SK-N-SH (cell line): ENCODE data around the gene SHB. TPM values are rescaled to one million over a fixed set of nuclear protein-coding genes. Genes with fewer than 3 reads are reported as not detected.

Experiments
- CTCF ChIA-PET: fragments of 300-600, 350-600 bp; formaldehyde crosslinking; extraction: SDS; loops from one replicate; lab custom pipeline; 2021; lab: Yijun Ruan, JAX
- POLR2A ChIA-PET: fragments of 350-600 bp; sonication (Branson Sonifier 250); formaldehyde crosslinking; extraction: SDS; loops from one replicate; lab custom pipeline; 2020; ENCODE audit warnings: antibody characterized with exemption, inconsistent platforms; lab: Yijun Ruan, JAX
- DNase-seq: peaks from one replicate; pipeline ENCODE4 v3.0.0; 2012
- H2AFZ ChIP-seq: fragments of 200-600 bp; sonication (generic); 2 replicates; pipeline ENCODE4 v1.8.1; 2016; ENCODE audit warnings: antibody characterized with exemption, mild to moderate bottlenecking, low read depth
- H3F3A ChIP-seq: fragments of 200-600 bp; sonication (generic); replicated peaks from 2 replicates; pipeline ENCODE3; 2016; ENCODE audit warnings: antibody characterized with exemption, mild to moderate bottlenecking; ENCODE audit not compliant: insufficient read depth
- H3K27ac ChIP-seq, 2 experiments: fragments of 200-500 bp in 1 of 2; fragments of 200-600 bp in 1 of 2; sonication (Bioruptor generic) in 1 of 2; sonication (generic), shearing (Covaris generic) in 1 of 2; 2 replicates each; pipeline versions ENCODE4 v1.5.1 to v1.6.1; 2014 to 2016; ENCODE audit warnings: low read depth in 2 of 2, inconsistent platforms in 1 of 2, low read length in 1 of 2, mild to moderate bottlenecking in 1 of 2, mixed read lengths in 1 of 2
- H3K27me3 ChIP-seq: fragments of 200-600 bp; sonication (generic), shearing (Covaris generic); 2 replicates; pipeline ENCODE4 v1.6.1; 2016; ENCODE audit warnings: mixed run types; ENCODE audit not compliant: insufficient read depth
- H3K36me3 ChIP-seq, 2 experiments: fragments of 200-500 bp in 1 of 2; fragments of 200-600 bp in 1 of 2; sonication (Bioruptor generic) in 1 of 2; sonication (generic) in 1 of 2; replicated peaks in 1 of 2; 2 replicates each; pipeline versions ENCODE3 to v1.5.1; 2014 to 2016; ENCODE audit warnings: low read length in 1 of 2, mild to moderate bottlenecking in 1 of 2; ENCODE audit not compliant: insufficient read depth in 2 of 2, control insufficient read depth in 1 of 2
- H3K4me1 ChIP-seq, 2 experiments: fragments of 200-500 bp in 1 of 2; fragments of 200-600 bp in 1 of 2; sonication (Bioruptor generic) in 1 of 2; sonication (generic), shearing (Covaris generic) in 1 of 2; 2 replicates each; pipeline versions ENCODE4 v1.5.1 to v1.6.1; 2014 to 2016; ENCODE audit warnings: low read depth in 1 of 2, low read length in 1 of 2, mixed run types in 1 of 2; ENCODE audit not compliant: insufficient read depth in 2 of 2, control insufficient read depth in 1 of 2
- H3K4me2 ChIP-seq: fragments of 200-600 bp; sonication (generic), shearing (Covaris generic); 2 replicates; pipeline ENCODE4 v1.6.1; 2017; ENCODE audit warnings: mixed run types
- H3K4me3 ChIP-seq, 2 experiments: fragments of 200-500 bp in 1 of 2; fragments of 200-600 bp in 1 of 2; sonication (Bioruptor generic) in 1 of 2; sonication (generic), shearing (Covaris generic) in 1 of 2; 2 replicates each; pipeline versions ENCODE4 v1.5.1 to v1.8.1; 2014 to 2016; ENCODE audit warnings: low read depth in 2 of 2, inconsistent platforms in 1 of 2, low read length in 1 of 2, mild to moderate bottlenecking in 1 of 2, mixed read lengths in 1 of 2, moderate library complexity in 1 of 2
- H3K79me2 ChIP-seq: fragments of 200-600 bp; sonication (generic); 2 replicates; pipeline ENCODE4 v1.8.1; 2017; ENCODE audit warnings: mild to moderate bottlenecking; ENCODE audit not compliant: insufficient read depth
- H3K9ac ChIP-seq: fragments of 200-600 bp; sonication (generic); 2 replicates; pipeline ENCODE4 v1.6.1; 2017; ENCODE audit warnings: mixed run types
- H3K9me2 ChIP-seq: fragments of 200-600 bp; sonication (generic); 2 replicates; pipeline ENCODE4 v1.6.1; 2017; ENCODE audit warnings: mixed run types
- H3K9me3 ChIP-seq: fragments of 200-600 bp; sonication (generic); 2 replicates; pipeline ENCODE4 v1.6.1; 2017; ENCODE audit warnings: mixed run types, mild to moderate bottlenecking, moderate library complexity
- H4K20me1 ChIP-seq: fragments of 200-600 bp; sonication (generic); 2 replicates; pipeline ENCODE4 v1.6.1; 2017; ENCODE audit warnings: mild to moderate bottlenecking, mixed run types; ENCODE audit not compliant: insufficient read depth
- CTCF ChIP-seq: fragments of 200-600 bp; sonication (generic); IDR thresholded peaks from 2 replicates; pipeline ENCODE4 v1.6.1; 2017; ENCODE audit warnings: antibody characterized with exemption, mild to moderate bottlenecking, moderate library complexity
- ELF1 ChIP-seq: IDR thresholded peaks from 2 replicates; pipeline ENCODE4 v1.4.0; 2012
- FOSL2 ChIP-seq: IDR thresholded peaks from 2 replicates; pipeline ENCODE4 v1.4.0; 2012; ENCODE audit warnings: low read depth, mild to moderate bottlenecking, moderate library complexity, borderline replicate concordance
- GABPA ChIP-seq: IDR thresholded peaks from 2 replicates; pipeline ENCODE4 v1.4.0; 2012; ENCODE audit warnings: low read depth, mild to moderate bottlenecking
- GATA2 ChIP-seq: sonication (generic); formaldehyde crosslinking; IDR thresholded peaks from 2 replicates; pipeline ENCODE4 v1.5.0; 2020; ENCODE audit warnings: mild to moderate bottlenecking, missing genetic modification reagents
- IRF3 ChIP-seq: fragments of 150-350 bp; IDR thresholded peaks from 2 replicates; pipeline ENCODE4 v1.6.1; 2016; ENCODE audit warnings: mild to moderate bottlenecking, low read depth, low read length
- MXI1 ChIP-seq: IDR thresholded peaks from 2 replicates; pipeline ENCODE4 v1.6.1; 2012; ENCODE audit warnings: mild to moderate bottlenecking, low read depth, low read length, improper control_type of control experiment
- NFIC ChIP-seq: IDR thresholded peaks from 2 replicates; pipeline ENCODE4 v1.4.0; 2012; ENCODE audit warnings: borderline replicate concordance
- RAD21 ChIP-seq: IDR thresholded peaks from 2 replicates; pipeline ENCODE4 v1.6.1; 2012; ENCODE audit warnings: mild to moderate bottlenecking, low read length
- RXRA ChIP-seq: IDR thresholded peaks from 2 replicates; pipeline ENCODE4 v1.4.0; 2012; ENCODE audit warnings: low read depth, mild to moderate bottlenecking, borderline replicate concordance
- TAF1 ChIP-seq: IDR thresholded peaks from 2 replicates; pipeline ENCODE4 v1.6.1; 2012; ENCODE audit warnings: low read depth, mild to moderate bottlenecking, low read length, moderate library complexity, borderline replicate concordance
- TEAD4 ChIP-seq: IDR thresholded peaks from 2 replicates; pipeline ENCODE4 v1.4.0; 2012; ENCODE audit warnings: mild to moderate bottlenecking, borderline replicate concordance; ENCODE audit not compliant: insufficient read depth
- USF1 ChIP-seq: IDR thresholded peaks from 2 replicates; pipeline ENCODE4 v1.4.0; 2012; ENCODE audit warnings: low read depth, borderline replicate concordance
- USF2 ChIP-seq: fragments of 150-350 bp; IDR thresholded peaks from 2 replicates; pipeline ENCODE4 v1.6.1; 2017; ENCODE audit warnings: antibody characterized with exemption, low read length, low read depth, borderline replicate concordance
- YY1 ChIP-seq: IDR thresholded peaks from 2 replicates; pipeline ENCODE4 v1.4.0; 2012; ENCODE audit warnings: low read depth, mild to moderate bottlenecking
- WGBS: methylation state at CpG from one replicate; pipeline ENCODE4 v1.1.6; 2017; ENCODE audit warnings: low lambda C conversion rate; 5-methylcytosine and 5-hydroxymethylcytosine counted together
- polyA plus RNA-seq, 3 experiments: library from polyadenylated mRNA; depleted of rRNA; stranded (reverse); fragments of >200 nt; gene quantifications; 2 replicates each; pipeline ENCODE4 v1.2.3, GENCODE V29; 2012

Gene SHB
- polyA plus RNA-seq, 1 of the 3 experiments (the other 2 are of a cell fraction): 26.0 TPM

GRCh38 chr9:37948417-37948980 is 120.5 kb downstream of the SHB start:
- DNase-seq: no peak
- Histone ChIP-seq H3K27me3 (no peaks in the 10 kb centered on the region), H3K4me2 (no peak overlapping the region), H2AFZ (no peak overlapping the region), H3K9me2 (no peaks in the 10 kb centered on the region), H3K4me1 (peaks cover 44 to 46% of the 10 kb centered on the region in 2 experiments; a peak in 3 of 4 replicates), H3K27ac (peak overlapping the region; percentile 20 to 57; a peak in 3 of 4 replicates), H3K79me2 (peaks cover 62% of the 10 kb centered on the region; the same call in 1 of the 2 replicates), H4K20me1 (no peaks in the 10 kb centered on the region), H3K4me3 (no peak overlapping the region), H3F3A (peaks cover 39% of the 10 kb centered on the region), H3K36me3 (peaks cover 9 to 36% of the 10 kb centered on the region in 2 experiments), H3K9me3 (no peaks in the 10 kb centered on the region), H3K9ac (no peak overlapping the region)
- ChIA-PET POLR2A (no interaction called here), CTCF (interaction anchor here (1.2 to 1.7 kb wide), 4 partner anchors 10 to 211 kb away, joined by 3 to 7 read pairs (median 4); no protein-coding TSS in a partner anchor)
- WGBS: 92% methylated on average over 5 of the region's 20 CpGs
- TF ChIP-seq RAD21: no peak
- no peak for TF ChIP-seq CTCF
- TF ChIP-seq USF2: no peak
- TF ChIP-seq NFIC: no peak
- TF ChIP-seq GATA2 (CRISPR knock-in tag): no peak
- TF ChIP-seq TEAD4: no peak
- no peak for TF ChIP-seq IRF3
- TF ChIP-seq USF1: no peak
- no peak for TF ChIP-seq YY1
- no peak for TF ChIP-seq MXI1
- no peak for TF ChIP-seq TAF1
- no peak for TF ChIP-seq GABPA
- no peak for TF ChIP-seq ELF1
- TF ChIP-seq FOSL2: no peak
- TF ChIP-seq RXRA: no peak
